GM19240 (cell line): ENCODE data around the gene CLEC11A.

Experiments
- DNase-seq: peaks from one replicate; pipeline ENCODE4 v3.0.0; 2011; ENCODE audit warnings: low spot score; ENCODE audit not compliant: insufficient read length

Gene CLEC11A

GRCh38 chr19:50723069-50723468 lies at the start of gene CLEC11A:
Gene CLEC11A, plus strand, starts transcription at chr19:50723364. Its CDS starts 162 bp downstream, at chr19:50723526.
- DNase-seq = no peak

- DNase-seq = no peak
These were observed 46.5 kb upstream of the CLEC11A start for GRCh38 chr19:50676625-50677197.

GRCh38 chr19:50677636-50678035 lies 45.5 kb upstream of the CLEC11A start:
- no peak for DNase-seq

GRCh38 chr19:50678323-50678722 lies 44.8 kb upstream of the CLEC11A start:
- no peak for DNase-seq

GRCh38 chr19:50679177-50680125 lies 43.7 kb upstream of the CLEC11A start:
- peak; percentile 98 for DNase-seq

- DNase-seq = no peak
These were observed 36.7 kb upstream of the CLEC11A start for GRCh38 chr19:50686310-50687032.

GRCh38 chr19:50688766-50689165 lies 34.4 kb upstream of the CLEC11A start:
- DNase-seq = no peak

GRCh38 chr19:50690439-50690838 lies 32.7 kb upstream of the CLEC11A start:
- DNase-seq = no peak

- no peak for DNase-seq
These were observed 29.8 kb upstream of the CLEC11A start for GRCh38 chr19:50693064-50693975.

GRCh38 chr19:50694815-50695145 lies 28.4 kb upstream of the CLEC11A start:
- DNase-seq = no peak

- DNase-seq = no peak
These were observed 27.7 kb upstream of the CLEC11A start for GRCh38 chr19:50695251-50696093.

- DNase-seq = no peak
These were observed 27.1 kb upstream of the CLEC11A start for GRCh38 chr19:50696094-50696483.

GRCh38 chr19:50697414-50698124 lies 25.6 kb upstream of the CLEC11A start:
- DNase-seq = no peak

- no peak for DNase-seq
These were observed 21.7 kb upstream of the CLEC11A start for GRCh38 chr19:50701367-50701985.

- no peak for DNase-seq
These were observed 20.9 kb upstream of the CLEC11A start for GRCh38 chr19:50702158-50702870.

GRCh38 chr19:50702871-50703829 lies 20.0 kb upstream of the CLEC11A start:
- no peak for DNase-seq
